HCT116 (cell line): ENCODE measurements around the gene ETS2. TPM values are rescaled to one million over a fixed set of nuclear protein-coding genes. Genes with fewer than 3 reads are reported as not detected.

Source experiments
- ATAC-seq: fragments of 200-7000 bp; cut with Tn5 transposase; 2 replicates; pipeline ENCODE4 v1.9.1; 2020; ENCODE audit warnings: mild to moderate bottlenecking, moderate library complexity
- BruUV-seq: library from RNA; stranded (reverse); fragments of 400-500 nt; replicated peaks from 2 replicates; lab custom pipeline; 2021; lab: Mats Ljungman, UMichigan
- CTCF ChIA-PET: fragments of 300-600 bp; sonication (Branson Sonifier 250); formaldehyde crosslinking; loops from one replicate; lab custom pipeline; 2021; ENCODE audit warnings: antibody characterized with exemption; lab: Charles Lee
- POLR2A ChIA-PET: fragments of 300-600, 350-600 bp; sonication (Branson Sonifier 250); formaldehyde crosslinking; loops from one replicate; lab custom pipeline; 2021; ENCODE audit warnings: antibody characterized with exemption; lab: Charles Lee
- RAD21 ChIA-PET, 2 experiments: fragments of 300-600 bp; sonication (Branson Sonifier 250); formaldehyde crosslinking; loops; one replicate each; lab custom pipeline; 2023; ENCODE audit warnings: low total read pairs in 2 of 2; ENCODE audit not compliant: uncharacterized antibody in 2 of 2, unreplicated experiment in 2 of 2, low non-redundant PET in 1 of 2; lab: Charles Lee
- DNase-seq: peaks from one replicate; pipeline ENCODE4 v3.0.0-alpha.2; 2010; ENCODE audit warnings: low read depth, low spot score
- H2AFZ ChIP-seq: fragments of 200-600 bp; shearing (Covaris generic), sonication (generic); 2 replicates; pipeline ENCODE4 v1.6.1; 2017; ENCODE audit warnings: low read depth, mixed run types, mixed read lengths, antibody characterized with exemption, low read length; ENCODE audit not compliant: poor library complexity, severe bottlenecking
- H3K27ac ChIP-seq: 2 replicates; pipeline ENCODE4 v1.5.1; 2012; ENCODE audit warnings: low read depth, low read length
- H3K27me3 ChIP-seq: fragments of 200-600 bp; sonication (generic); 2 replicates; pipeline ENCODE4 v1.6.1; 2016; ENCODE audit warnings: mixed run types, low read length, mixed read lengths; ENCODE audit not compliant: insufficient read depth
- H3K36me3 ChIP-seq, 2 experiments: fragments of 200-500 bp in 1 of 2; fragments of 200-600 bp in 1 of 2; sonication (Bioruptor generic) in 1 of 2; sonication (generic) in 1 of 2; 2 replicates each; pipeline versions ENCODE4 v1.5.1 to v1.6.1; 2014 to 2016; ENCODE audit warnings: low read length in 2 of 2, inconsistent platforms in 1 of 2, mixed read lengths in 1 of 2, mixed run types in 1 of 2; ENCODE audit not compliant: insufficient read depth in 2 of 2, control insufficient read depth in 1 of 2
- H3K4me1 ChIP-seq, 2 experiments: fragments of 200-600 bp in 1 of 2; sonication (generic) in 1 of 2; 2 replicates each; pipeline versions ENCODE4 v1.5.1 to v1.6.1; 2012 to 2017; ENCODE audit warnings: low read length in 2 of 2, inconsistent platforms in 1 of 2, mild to moderate bottlenecking in 1 of 2, mixed read lengths in 1 of 2, mixed run types in 1 of 2, moderate library complexity in 1 of 2; ENCODE audit not compliant: insufficient read depth in 2 of 2, control insufficient read depth in 1 of 2
- H3K4me2 ChIP-seq: fragments of 200-600 bp; sonication (generic); 2 replicates; pipeline ENCODE4 v1.6.1; 2017; ENCODE audit warnings: mixed run types, low read length, mixed read lengths
- H3K4me3 ChIP-seq, 2 experiments: fragments of 200-600 bp in 1 of 2; sonication (generic) in 1 of 2; replicated peaks in 1 of 2; 2 replicates each; pipeline ENCODE4 v1.5.1; 2011 to 2016; ENCODE audit warnings: low read length in 2 of 2, control low read depth in 1 of 2, low read depth in 1 of 2, mild to moderate bottlenecking in 1 of 2, mixed read lengths in 1 of 2, mixed run types in 1 of 2
- H3K79me2 ChIP-seq: fragments of 200-600 bp; sonication (generic); 2 replicates; pipeline ENCODE4 v1.6.1; 2017; ENCODE audit warnings: mild to moderate bottlenecking, mixed run types, low read length, moderate library complexity, mixed read lengths; ENCODE audit not compliant: insufficient read depth
- H3K9ac ChIP-seq: fragments of 200-600 bp; sonication (generic); 2 replicates; pipeline ENCODE4 v1.6.1; 2016; ENCODE audit warnings: low read length, mixed read lengths
- H3K9me2 ChIP-seq: fragments of 200-600 bp; sonication (generic), shearing (Covaris generic); 2 replicates; pipeline ENCODE4 v1.6.1; 2017; ENCODE audit warnings: mixed run types, mild to moderate bottlenecking, moderate library complexity; ENCODE audit not compliant: insufficient read depth
- H3K9me3 ChIP-seq, 2 experiments: fragments of 200-500 bp in 1 of 2; fragments of 200-600 bp in 1 of 2; sonication (Bioruptor generic) in 1 of 2; sonication (generic) in 1 of 2; 2 replicates each; pipeline ENCODE4 v1.6.1; 2014 to 2017; ENCODE audit warnings: low read length in 2 of 2, mixed read lengths in 2 of 2, inconsistent platforms in 1 of 2, low read depth in 1 of 2, mild to moderate bottlenecking in 1 of 2, mixed run types in 1 of 2, moderate library complexity in 1 of 2; ENCODE audit not compliant: control insufficient read depth in 1 of 2, insufficient read depth in 1 of 2
- H4K20me1 ChIP-seq: fragments of 200-600 bp; sonication (generic), shearing (Covaris generic); 2 replicates; pipeline ENCODE4 v1.6.1; 2017; ENCODE audit warnings: mixed run types, mild to moderate bottlenecking, moderate library complexity; ENCODE audit not compliant: insufficient read depth
- CEBPB ChIP-seq: IDR thresholded peaks from 2 replicates; pipeline ENCODE4 v1.6.1; 2012; ENCODE audit warnings: low read depth
- CTCF ChIP-seq, 3 experiments: fragments of 200-600 bp in 1 of 3; sonication (generic) in 1 of 3; IDR thresholded peaks in 2 of 3; conservative IDR thresholded peaks in 1 of 3; 2 replicates each; pipeline ENCODE4 v1.5.1; 2012 to 2017; ENCODE audit warnings: low read depth in 2 of 3, low read length in 2 of 3, antibody characterized with exemption in 1 of 3, borderline replicate concordance in 1 of 3, control low read depth in 1 of 3, mild to moderate bottlenecking in 1 of 3, mixed read lengths in 1 of 3, mixed run types in 1 of 3, moderate library complexity in 1 of 3; ENCODE audit not compliant: insufficient read depth in 1 of 3
- EZH2 ChIP-seq: fragments of 200-600 bp; sonication (generic); IDR thresholded peaks from 2 replicates; pipeline ENCODE4 v1.6.1; 2017; ENCODE audit warnings: antibody characterized with exemption, mixed run types
- TCF7L2 ChIP-seq: IDR thresholded peaks from 2 replicates; pipeline ENCODE4 v1.7.0; 2011; ENCODE audit warnings: borderline replicate concordance, inconsistent platforms; ENCODE audit not compliant: insufficient read depth, insufficient read length; ENCODE audit errors: extremely low read depth
- ZFX ChIP-seq: fragments of 450-650 bp; IDR thresholded peaks from 2 replicates; pipeline ENCODE4 v1.6.1; 2017
- intact Hi-C: fragments of 100-400 bp; cut with micrococcal nuclease; formaldehyde crosslinking; loops from 2 replicates; pipeline ENCODE4 v1.10.0; 2022
- total RNA-seq: library from RNA; stranded (reverse); gene quantifications from one replicate; pipeline ENCODE4 v1.2.1, GENCODE V29; 2021; ENCODE audit not compliant: unreplicated experiment

ETS2 gene
- total RNA-seq, 1 experiment from 2014 or later = 32.9 TPM

- Histone ChIP-seq H3K9me2 (no peaks in the 10 kb centered on the region), H3K27ac (peak overlapping the region; percentile 80), H3K27me3 (no peaks in the 10 kb centered on the region), H3K9me3 (no peaks in the 10 kb centered on the region), H3K36me3 (peaks cover 16 to 17% of the 10 kb centered on the region in 2 experiments), H3K9ac (peak overlapping the region; percentile 89), H3K79me2 (peaks cover 54% of the 10 kb centered on the region), H3K4me3 (peak overlapping the region; percentile 81), H3K4me1 (peaks cover 13 to 37% of the 10 kb centered on the region in 2 experiments; a peak in 3 of 4 replicates)
- ChIA-PET RAD21 (interaction anchor here (0.6 to 0.7 kb wide), 2 partner anchors 19 to 247 kb away, joined by 3 to 4 read pairs; no protein-coding TSS in a partner anchor), POLR2A (interaction anchor here (0.7 to 1.2 kb wide), 8 partner anchors 9 to 1468 kb away, joined by 3 to 5 read pairs (median 4); no protein-coding TSS in a partner anchor)
- ATAC-seq = peak; percentile 20
- intact Hi-C loops = loop anchor here (5.0 kb wide), 1 partner anchor 216 kb away; no protein-coding TSS in a partner anchor
- TF ChIP-seq CEBPB = no peak
- no peak for TF ChIP-seq EZH2
- TF ChIP-seq CTCF (IDR thresholded peaks at IDR 0.05 in 2 of 3, conservative IDR thresholded peaks at IDR 0.05 in 1 of 3; ENCODE audit: borderline replicate concordance in 1 of 3, insufficient read depth in 1 of 3, low read depth in 2 of 3, low read length in 2 of 3) = 0 out of 6 replicates have a peak, but pooled peaks of 1 of the 3 experiments have one; percentile 9
- TF ChIP-seq TCF7L2 = no peak
- TF ChIP-seq ZFX = 0 out of 2 replicates have a peak, but pooled peaks have one; percentile 0
- TF ChIP-seq, all 23 proteins: peak for 2
- H3K4me2 ChIP-seq = peak overlapping the region; percentile 98
- CTCF ChIA-PET = interaction anchor here (0.6 kb wide), 1 partner anchor 19 kb away, joined by 3 read pairs; no protein-coding TSS in a partner anchor
- H2AFZ ChIP-seq = no peak overlapping the region
- BruUV-seq = no TSS peak
- H4K20me1 ChIP-seq = no peaks in the 10 kb centered on the region
- no peak for DNase-seq
These were observed 618 bp downstream of the ETS2 start for GRCh38 chr21:38806153-38806941.
